Right cardiac atrium (tissue), 5 donors: Measurements from ENCODE around the gene ATP6V0E2. TPM values are rescaled to one million over a fixed set of nuclear protein-coding genes. Genes with fewer than 3 reads are reported as not detected.
A peak's percentile ranks its signal among the peaks of the same experiment; 100 is the strongest.
"Not testable (repeated sequence)": the region's sequence is repeated elsewhere in the genome, so short reads cannot be mapped to it uniquely, and the experiment has no call there.

Source experiments
- ATAC-seq, 2 donors: fragments of 200-7000 bp; cut with Tn5 transposase; one replicate each; pipeline versions ENCODE4 v1.8.0 to v1.9.1; 2020; ENCODE audit warnings: moderate library complexity in 2 of 2, mild to moderate bottlenecking in 1 of 2
- DNase-seq, 3 donors: peaks; one replicate each; pipeline ENCODE4 v3.0.0-alpha.2; 2020
- H3K27ac ChIP-seq: one replicate; pipeline ENCODE4 v1.5.1; 2013; ENCODE audit warnings: mild to moderate bottlenecking, low read length, control low read depth, moderate library complexity
- H3K27me3 ChIP-seq: one replicate; pipeline ENCODE4 v1.6.1; 2013; ENCODE audit not compliant: control insufficient read depth, insufficient read depth
- H3K4me1 ChIP-seq: one replicate; pipeline ENCODE4 v1.6.1; 2013; ENCODE audit warnings: low read length; ENCODE audit not compliant: control insufficient read depth, insufficient read depth
- H3K4me3 ChIP-seq: one replicate; pipeline ENCODE4 v1.5.1; 2013; ENCODE audit warnings: low read length, control low read depth
- H3K9me3 ChIP-seq: one replicate; pipeline ENCODE4 v1.6.1; 2013; ENCODE audit warnings: low read length; ENCODE audit not compliant: control insufficient read depth
- WGBS: extraction: QIAGEN DNeasy Blood & Tissue Kit; methylation state at CpG from one replicate; pipeline ENCODE4 v1.1.7; 2013; 5-methylcytosine and 5-hydroxymethylcytosine counted together
- intact Hi-C, 4 donors: fragments of 100-400 bp; cut with DNase I; formaldehyde crosslinking; loops; one replicate each; pipeline versions ENCODE4 v1.11.0 to v1.14.0; 2022 to 2023
- polyA plus RNA-seq: library from polyadenylated mRNA; stranded (reverse); fragments of 200-250 nt; gene quantifications from one replicate; pipeline ENCODE4 v1.2.3, GENCODE V29; 2013
- total RNA-seq, 4 donors: library from RNA; stranded (reverse); fragmentation: NEBNext Ultra II Directional; extraction: Animal tissue kit (Norgen Biotek cat#: 25700); gene quantifications; one replicate each; pipeline ENCODE4 v1.2.1, GENCODE V29; 2021
- donor health status: healthy with polysubstance abuse.
- donor health status: DM: no; HTN: yes; CAD: no.
- donor health status: DM: no; HTN: no; CAD: no.
- donor health status: DM: no; HTN: yes; CAD: no; lungs with severe emphysema.
- donor health status: DM: yes; HTN: yes; CAD: no.

Gene ATP6V0E2
- total and polyA plus RNA-seq, 5 donors = 53.0 to 113 (median 66.5) TPM

DNA sequence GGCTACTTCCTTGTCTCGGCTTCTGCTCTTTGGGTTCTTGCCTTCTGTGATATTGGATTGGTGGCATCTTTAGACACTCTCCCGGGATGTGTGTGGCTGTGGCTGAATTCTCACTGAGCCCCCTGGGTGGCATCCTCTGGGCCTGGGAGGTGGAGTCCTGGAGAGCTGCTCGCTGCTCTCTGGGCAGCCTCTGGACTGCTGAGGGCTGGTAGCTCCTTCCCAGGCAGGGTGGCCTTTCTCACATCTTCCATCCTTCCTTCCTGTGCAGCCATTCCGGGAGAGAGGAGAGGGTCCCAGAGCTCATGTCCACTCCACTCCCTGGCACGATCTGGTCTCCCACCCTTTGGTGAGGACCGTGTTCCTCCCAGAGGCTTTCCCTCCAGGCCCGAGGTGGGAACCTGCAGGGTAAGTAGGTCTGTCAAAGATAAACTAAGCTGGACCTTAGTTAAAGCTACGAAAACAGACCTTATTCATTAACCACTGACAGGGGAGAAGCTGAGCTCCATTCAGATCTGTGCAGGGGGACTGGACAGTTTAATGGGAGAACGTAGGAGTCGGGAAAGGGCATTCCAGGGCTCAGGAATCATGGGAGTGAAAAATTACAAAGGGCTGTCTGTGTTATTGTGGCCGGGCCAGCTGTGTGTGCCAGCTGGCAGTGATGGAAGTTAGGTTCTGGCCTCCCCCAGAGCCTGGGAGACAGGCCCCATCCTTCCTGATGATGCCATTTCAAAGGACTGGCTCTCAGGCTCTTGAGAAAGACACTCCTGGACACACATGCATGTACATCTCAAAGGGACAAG is 8.7 kb downstream of the ATP6V0E2 start:
- peak; percentile 67 to 84 (median 73) for DNase-seq
- 63% methylated on average over 11 of the region's 11 CpGs for WGBS
- intact Hi-C loops = loop anchor here in 3 of 4 donors (10.0 kb wide), 2 partner anchors 152 to 162 kb away; no protein-coding TSS in a partner anchor

DNA sequence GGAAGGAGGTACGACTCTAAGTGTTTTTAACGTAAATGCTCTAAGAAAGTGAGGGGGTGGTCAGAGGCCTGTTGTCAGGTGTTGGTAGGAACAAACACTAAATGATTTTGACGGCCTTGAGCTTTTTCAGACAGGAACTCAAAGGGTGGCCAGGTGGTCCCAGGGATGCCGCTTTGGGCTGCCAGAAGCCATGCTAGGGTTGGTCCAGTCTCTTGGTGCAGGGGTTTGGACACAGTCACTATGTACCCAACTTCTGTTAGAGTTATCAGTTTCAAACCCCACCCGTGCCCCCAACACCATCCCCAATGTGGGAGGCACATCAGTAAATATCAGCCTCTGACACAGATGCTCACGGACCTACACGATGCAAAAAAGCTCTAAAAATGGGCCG is 9.3 kb downstream of the ATP6V0E2 start:
- ATAC-seq = no peak
- WGBS = 53% methylated on average over 8 of the region's 8 CpGs
- intact Hi-C loops = loop anchor here in 3 of 4 donors (10.0 kb wide), 2 partner anchors 152 to 162 kb away; no protein-coding TSS in a partner anchor
- no peaks in the 10 kb centered on the region for H3K27me3 ChIP-seq
- H3K4me1 ChIP-seq = peaks cover 3% of the 10 kb centered on the region
- DNase-seq = no peak
- no peak overlapping the region for H3K27ac ChIP-seq
- H3K4me3 ChIP-seq = no peak overlapping the region
- no peaks in the 10 kb centered on the region for H3K9me3 ChIP-seq

More for the DNA sequence above, 8.7 kb downstream of the ATP6V0E2 start:
- Histone ChIP-seq H3K9me3 (no peaks in the 10 kb centered on the region), H3K27me3 (no peaks in the 10 kb centered on the region), H3K27ac (no peak overlapping the region), H3K4me1 (peaks cover 3% of the 10 kb centered on the region), H3K4me3 (no peak overlapping the region)
- peak; percentile 34 to 40 for ATAC-seq

GRCh38 chr7:149883452-149883861 is 9.7 kb downstream of the ATP6V0E2 start:
- H3K27me3 ChIP-seq = no peaks in the 10 kb centered on the region
- no peak overlapping the region for H3K4me3 ChIP-seq
- no peaks in the 10 kb centered on the region for H3K9me3 ChIP-seq
- ATAC-seq (peak; percentile 69 to 75), DNase-seq (peak; percentile 74 to 87 (median 85))
- peak overlapping the region; percentile 26 for H3K27ac ChIP-seq
- intact Hi-C loops = loop anchor here in 3 of 4 donors (10.0 kb wide), 2 partner anchors 151 to 161 kb away; no protein-coding TSS in a partner anchor
- WGBS = 17% methylated on average over 12 of the region's 12 CpGs
- peaks cover 3% of the 10 kb centered on the region for H3K4me1 ChIP-seq

DNA sequence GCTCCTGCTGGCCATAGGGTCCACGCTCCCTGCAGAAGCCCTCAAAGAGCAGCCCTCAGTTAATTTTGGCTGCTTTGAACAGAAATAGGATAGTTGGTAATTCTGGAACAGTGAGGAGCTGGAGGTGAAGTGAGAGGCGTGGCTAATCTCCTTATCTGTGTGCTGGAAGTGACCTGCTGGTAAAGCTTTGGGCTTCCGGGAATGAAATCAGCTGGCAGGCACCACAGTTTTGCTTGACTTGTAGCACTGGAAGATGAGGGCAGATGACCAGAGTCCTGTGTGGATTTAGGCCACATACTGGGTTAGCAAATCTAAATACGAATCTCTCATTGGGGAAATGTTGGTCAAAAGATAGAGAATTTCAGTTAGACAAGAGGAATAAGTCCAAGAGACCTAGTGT is 10.2 kb downstream of the ATP6V0E2 start:
- Histone ChIP-seq H3K9me3 (no peaks in the 10 kb centered on the region), H3K4me3 (no peak overlapping the region), H3K27me3 (no peaks in the 10 kb centered on the region), H3K27ac (no peak overlapping the region), H3K4me1 (peaks cover 3% of the 10 kb centered on the region)
- ATAC-seq = peak; percentile 42 to 47
- intact Hi-C loops = loop anchor here in 3 of 4 donors (10.0 kb wide), 2 partner anchors 151 to 161 kb away; no protein-coding TSS in a partner anchor
- peak; percentile 66 to 84 (median 73) for DNase-seq
- 32% methylated on average over 4 of the region's 4 CpGs for WGBS

GRCh38 chr7:149884541-149884940 is 10.8 kb downstream of the ATP6V0E2 start:
- H3K9me3 ChIP-seq = no peaks in the 10 kb centered on the region
- peak overlapping the region; percentile 14 for H3K27ac ChIP-seq
- peaks cover 3% of the 10 kb centered on the region for H3K4me1 ChIP-seq
- no peaks in the 10 kb centered on the region for H3K27me3 ChIP-seq
- peak; percentile 75 to 90 (median 88) for DNase-seq
- ATAC-seq = peak; percentile 72
- H3K4me3 ChIP-seq = no peak overlapping the region
- 58% methylated on average over 2 of the region's 2 CpGs for WGBS
- intact Hi-C loops = loop anchor here in 3 of 4 donors (10.0 kb wide), 2 partner anchors 150 to 160 kb away; no protein-coding TSS in a partner anchor

- no peaks in the 10 kb centered on the region for H3K9me3 ChIP-seq
- H3K27me3 ChIP-seq = no peaks in the 10 kb centered on the region
- DNase-seq = peak in 2 of 3 donors; percentile 51 to 64
- 67% methylated on average over 13 of the region's 13 CpGs for WGBS
- H3K4me3 ChIP-seq = no peak overlapping the region
- peaks cover 3% of the 10 kb centered on the region for H3K4me1 ChIP-seq
- intact Hi-C loops = loop anchor here in 3 of 4 donors (10.0 kb wide), 2 partner anchors 149 to 159 kb away; no protein-coding TSS in a partner anchor
- no peak overlapping the region for H3K27ac ChIP-seq
- no peak for ATAC-seq
These were observed 11.6 kb downstream of the ATP6V0E2 start for GRCh38 chr7:149885191-149886017.

DNA sequence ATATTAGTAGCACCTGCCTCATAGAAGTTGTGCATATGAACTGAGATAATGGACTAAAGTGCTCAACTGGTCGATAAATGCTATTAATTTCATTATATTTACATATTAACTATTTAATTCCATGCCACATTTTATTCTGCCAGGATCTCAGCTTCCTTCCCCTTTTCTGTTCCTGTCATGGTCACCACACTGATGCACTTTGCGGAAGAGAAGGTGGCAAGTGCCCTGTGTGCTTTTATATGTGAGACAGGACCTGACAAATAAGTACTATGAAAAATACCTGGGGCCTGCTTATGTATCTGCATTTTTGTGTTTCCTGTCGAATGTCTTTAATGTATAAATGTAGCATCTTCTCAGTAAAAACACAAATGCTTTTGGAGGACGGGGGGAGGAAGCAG is 12.2 kb downstream of the ATP6V0E2 start:
- Histone ChIP-seq H3K27ac (no peak overlapping the region), H3K27me3 (no peaks in the 10 kb centered on the region), H3K4me1 (peaks cover 3% of the 10 kb centered on the region), H3K9me3 (no peaks in the 10 kb centered on the region), H3K4me3 (no peak overlapping the region)
- ATAC-seq (no peak), DNase-seq (no peak)
- WGBS = 62% methylated on average over 4 of the region's 4 CpGs
- intact Hi-C loops = loop anchor here in 3 of 4 donors (10.0 kb wide), 2 partner anchors 149 to 159 kb away; no protein-coding TSS in a partner anchor

DNA sequence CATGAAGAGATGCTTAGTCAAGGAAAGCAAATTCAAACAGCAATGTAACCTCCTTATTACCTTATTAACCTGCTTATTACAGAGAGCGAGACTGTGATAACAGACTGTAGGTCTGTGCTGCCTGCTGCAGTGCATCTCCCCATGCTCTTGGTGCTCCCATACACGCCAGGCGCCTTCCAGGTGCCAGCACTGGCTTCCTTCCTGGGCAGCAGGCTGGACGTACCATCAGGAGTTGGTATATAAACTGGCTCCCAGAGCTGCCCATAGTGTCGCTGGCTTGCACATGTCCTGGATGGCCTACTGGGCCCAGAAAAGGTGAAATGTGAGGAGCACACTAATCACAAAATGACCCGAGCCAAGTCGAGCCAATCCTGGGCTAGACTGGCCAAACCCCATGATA is 13.5 kb downstream of the ATP6V0E2 start:
- 96% methylated on average over 7 of the region's 7 CpGs for WGBS
- Histone ChIP-seq H3K4me1 (peaks cover 3% of the 10 kb centered on the region), H3K27me3 (no peaks in the 10 kb centered on the region), H3K9me3 (no peaks in the 10 kb centered on the region), H3K4me3 (no peak overlapping the region), H3K27ac (no peak overlapping the region)
- intact Hi-C loops = loop anchor here in 3 of 4 donors (10.0 kb wide), 2 partner anchors 147 to 157 kb away; no protein-coding TSS in a partner anchor
- DNase-seq = peak in 1 of 3 donors; percentile 36
- ATAC-seq = no peak

GRCh38 chr7:149890715-149891114 is 16.9 kb downstream of the ATP6V0E2 start:
- H3K27me3 ChIP-seq, H3K27ac ChIP-seq, H3K4me3 ChIP-seq, H3K9me3 ChIP-seq, intact Hi-C loops, H3K4me1 ChIP-seq, ATAC-seq, DNase-seq: not testable (repeated sequence)
- WGBS = 45% methylated on average over 2 of the region's 2 CpGs

- H3K4me3 ChIP-seq, H3K27ac ChIP-seq, H3K9me3 ChIP-seq, intact Hi-C loops, DNase-seq, ATAC-seq, H3K4me1 ChIP-seq, H3K27me3 ChIP-seq: not testable (repeated sequence)
- 70% methylated on average over 8 of the region's 8 CpGs for WGBS
These were observed 21.2 kb downstream of the ATP6V0E2 start for GRCh38 chr7:149894957-149895356.
